Measurements from ENCODE around the gene MAGEA11.
"Not testable (repeated sequence)": the region's sequence is repeated elsewhere in the genome, so short reads cannot be mapped to it uniquely, and the experiment has no call there.

The MAGEA11 gene, protein sequence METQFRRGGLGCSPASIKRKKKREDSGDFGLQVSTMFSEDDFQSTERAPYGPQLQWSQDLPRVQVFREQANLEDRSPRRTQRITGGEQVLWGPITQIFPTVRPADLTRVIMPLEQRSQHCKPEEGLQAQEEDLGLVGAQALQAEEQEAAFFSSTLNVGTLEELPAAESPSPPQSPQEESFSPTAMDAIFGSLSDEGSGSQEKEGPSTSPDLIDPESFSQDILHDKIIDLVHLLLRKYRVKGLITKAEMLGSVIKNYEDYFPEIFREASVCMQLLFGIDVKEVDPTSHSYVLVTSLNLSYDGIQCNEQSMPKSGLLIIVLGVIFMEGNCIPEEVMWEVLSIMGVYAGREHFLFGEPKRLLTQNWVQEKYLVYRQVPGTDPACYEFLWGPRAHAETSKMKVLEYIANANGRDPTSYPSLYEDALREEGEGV

DNA sequence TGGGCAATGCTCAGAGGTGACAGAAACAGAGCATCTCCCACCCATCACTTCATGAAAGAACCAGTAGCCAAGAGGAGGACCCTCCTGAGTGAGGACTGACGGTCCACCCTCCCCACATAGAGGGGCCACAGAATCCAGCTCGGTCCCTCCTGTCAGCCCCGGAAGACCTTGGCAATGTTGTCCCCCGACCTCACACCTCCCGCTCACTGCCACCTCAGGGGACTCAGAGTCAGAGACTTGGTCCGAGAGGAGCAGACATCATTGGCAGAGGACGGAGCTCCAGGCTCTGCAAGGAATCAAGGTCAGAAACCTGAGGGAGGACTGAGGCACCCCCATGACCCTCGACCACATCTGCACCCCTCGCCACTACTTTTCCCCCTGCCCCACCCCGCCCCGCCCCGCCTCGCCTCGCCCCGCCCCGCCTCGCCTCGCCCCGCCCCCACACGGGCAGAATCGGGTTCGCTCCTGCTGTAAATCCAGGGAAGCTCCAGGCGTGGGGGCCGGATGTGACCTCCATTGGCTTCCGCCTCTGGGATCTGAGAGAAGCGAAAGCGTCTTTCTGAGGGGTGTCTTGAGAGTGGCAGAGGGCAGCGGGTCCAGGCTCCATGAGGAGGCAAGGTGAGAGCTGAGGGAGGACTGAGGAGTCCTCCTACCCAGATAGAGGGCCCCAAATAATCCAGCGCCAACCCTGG, at the start of gene MAGEA11:
Gene MAGEA11 (plus strand): TSS at position 516 of the 692 bp plus-strand sequence. CDS start 1,100 bp downstream, outside the sequence.
- DNase-seq (ENCODE audit: low read depth, low spot score) = no peak

DNA sequence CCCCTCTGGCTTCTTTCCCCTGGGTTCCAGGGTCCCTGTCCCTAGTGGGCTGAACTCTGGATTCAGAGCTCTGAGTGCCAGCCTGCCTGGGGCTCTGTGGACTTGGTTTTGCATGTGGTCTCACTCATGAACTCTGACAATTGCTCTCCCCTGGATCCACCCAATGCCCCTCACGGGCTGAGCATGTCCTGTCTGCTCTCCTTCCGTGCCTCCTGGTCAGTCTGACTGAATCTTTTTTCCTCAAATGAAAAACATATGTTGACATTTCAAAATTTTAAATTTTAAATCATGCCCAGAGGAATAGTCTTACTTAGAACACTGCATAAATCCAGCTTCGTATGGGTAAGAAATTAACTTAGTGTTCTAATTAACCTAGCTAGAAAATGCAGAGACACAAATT, 36.8 kb upstream of the MAGEA11 start:
- DNase-seq (ENCODE audit: low read depth, low spot score) = not testable (repeated sequence)

DNA sequence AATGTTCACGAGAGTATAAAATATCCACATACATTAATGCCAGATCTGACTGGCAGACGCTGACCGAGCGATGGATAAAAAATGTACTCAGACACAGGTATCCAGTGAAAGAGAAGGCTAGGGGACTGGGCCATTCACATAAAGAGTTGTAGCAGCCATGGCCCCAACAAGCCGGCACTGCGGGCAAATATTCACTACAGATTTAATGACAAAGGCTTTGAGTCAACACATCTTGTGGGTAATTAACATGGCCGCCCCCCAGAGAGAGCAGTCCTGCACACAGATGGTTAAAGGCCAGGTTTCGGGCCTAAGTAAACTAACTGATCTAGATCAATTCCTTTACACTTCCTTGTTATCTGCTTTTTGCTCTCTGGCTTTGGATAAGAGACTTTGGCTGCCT, 36.3 kb upstream of the MAGEA11 start:
- not testable (repeated sequence) for DNase-seq (ENCODE audit: low read depth, low spot score)

DNA sequence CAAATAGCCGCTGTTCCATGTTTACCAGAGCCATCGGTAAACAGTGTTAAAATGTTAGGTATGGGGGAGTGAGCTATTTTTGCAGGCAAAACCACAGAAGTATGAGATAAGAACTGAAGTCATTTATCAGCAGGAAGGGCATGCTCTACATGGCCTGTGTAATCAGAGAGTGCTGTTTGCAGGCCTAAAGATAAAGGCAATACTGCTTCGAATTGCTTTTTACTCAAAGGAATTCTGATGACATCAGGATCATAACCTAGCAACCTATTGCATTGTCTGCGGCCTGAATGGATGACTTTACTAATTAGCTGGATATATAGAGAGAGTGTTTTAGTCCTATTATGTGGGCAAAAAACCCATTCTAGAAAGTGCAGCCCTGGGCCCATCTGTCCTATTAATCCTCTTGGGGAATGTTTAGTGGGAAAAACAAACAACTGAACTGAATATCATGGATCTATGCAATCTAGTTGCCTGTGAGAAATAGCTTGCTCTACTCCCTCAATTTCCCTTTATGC, 32.6 kb upstream of the MAGEA11 start:
- DNase-seq (ENCODE audit: low read depth, low spot score) = not testable (repeated sequence)

DNA sequence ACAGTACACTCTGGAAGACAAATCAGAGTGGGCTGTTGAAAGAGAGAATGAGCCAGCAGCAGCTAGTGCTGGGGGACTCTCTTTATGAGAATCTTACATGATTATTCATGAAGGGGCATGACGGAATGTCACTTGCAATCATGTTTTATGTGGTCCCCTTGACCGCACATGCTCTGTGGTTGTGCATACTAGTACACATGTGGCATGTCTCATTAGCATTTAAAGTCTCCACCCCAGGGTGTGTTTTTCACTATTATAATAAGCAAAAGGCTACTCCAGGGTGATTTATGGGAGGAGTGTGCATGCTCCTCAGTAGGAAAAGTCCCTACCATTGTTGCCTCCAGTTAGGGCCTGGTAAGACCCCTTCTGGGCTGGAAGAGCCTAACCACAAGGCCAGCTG, 30.7 kb upstream of the MAGEA11 start:
- no peak for DNase-seq (ENCODE audit: low read depth, low spot score)

DNA sequence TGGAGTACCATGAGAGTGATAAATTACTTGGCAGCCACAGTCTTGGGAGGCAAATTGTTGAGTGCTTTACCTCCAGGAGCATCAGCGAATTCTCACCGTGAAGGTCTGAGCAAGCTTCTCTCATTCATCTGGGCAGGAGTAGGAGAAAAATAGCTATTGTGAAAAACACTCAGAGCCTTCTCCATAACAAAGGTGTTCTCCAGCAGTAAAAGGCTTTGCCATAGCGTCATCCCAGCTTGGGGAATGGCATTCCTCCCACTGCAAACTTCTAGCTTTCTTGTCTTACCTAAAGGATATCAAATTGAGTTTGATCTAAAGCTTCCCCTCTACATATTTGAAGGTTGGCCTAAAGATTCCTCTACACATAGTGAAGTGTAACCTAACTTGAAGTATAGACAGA, 29.8 kb upstream of the MAGEA11 start:
- no peak for DNase-seq (ENCODE audit: low read depth, low spot score)

DNA sequence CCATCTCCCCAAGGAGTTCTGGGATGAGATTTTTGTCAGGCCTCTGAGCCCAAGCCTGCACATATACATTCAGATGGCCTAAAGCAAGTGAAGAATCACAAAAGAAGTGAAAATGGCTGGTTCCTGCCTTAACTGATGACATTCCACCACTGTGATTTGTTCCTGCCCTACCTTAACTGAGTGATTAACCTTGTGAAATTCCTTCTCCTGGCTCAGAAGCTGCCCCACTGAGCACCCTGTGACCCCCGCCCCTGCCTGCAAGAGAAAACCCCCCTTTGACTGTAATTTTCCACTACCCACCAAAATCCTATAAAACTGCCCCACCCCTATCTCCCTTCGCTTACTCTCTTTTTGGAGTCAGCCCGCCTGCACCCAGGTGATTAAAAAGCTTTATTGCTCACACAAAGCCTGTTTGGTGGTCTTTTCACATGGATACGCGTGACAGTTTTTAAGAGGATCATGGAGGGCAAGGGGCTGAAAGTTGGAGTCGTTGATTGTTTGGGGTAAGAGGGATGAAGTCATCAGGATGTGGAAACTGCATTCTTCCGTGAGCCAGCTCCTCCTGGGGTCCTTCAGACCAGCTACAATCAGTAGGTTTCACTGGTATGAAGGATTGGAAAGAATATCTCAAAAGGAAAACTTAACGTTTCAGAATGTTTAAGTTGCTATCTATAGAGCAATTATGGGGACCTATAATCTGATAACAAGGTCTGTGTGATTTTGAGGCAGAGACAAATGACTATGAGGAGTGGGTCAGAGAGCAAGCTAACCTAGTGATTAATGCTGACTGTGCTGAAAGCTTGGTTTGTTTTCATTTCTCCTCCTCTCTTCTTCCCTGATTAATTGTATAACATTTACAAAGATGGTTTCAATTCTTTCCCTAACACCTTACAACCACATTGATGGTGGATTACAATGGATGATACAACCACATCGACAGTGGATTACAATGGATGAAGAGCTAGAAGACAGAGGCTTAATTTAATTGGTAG, 28.6 kb upstream of the MAGEA11 start:
- DNase-seq (ENCODE audit: low read depth, low spot score) = no peak

DNA sequence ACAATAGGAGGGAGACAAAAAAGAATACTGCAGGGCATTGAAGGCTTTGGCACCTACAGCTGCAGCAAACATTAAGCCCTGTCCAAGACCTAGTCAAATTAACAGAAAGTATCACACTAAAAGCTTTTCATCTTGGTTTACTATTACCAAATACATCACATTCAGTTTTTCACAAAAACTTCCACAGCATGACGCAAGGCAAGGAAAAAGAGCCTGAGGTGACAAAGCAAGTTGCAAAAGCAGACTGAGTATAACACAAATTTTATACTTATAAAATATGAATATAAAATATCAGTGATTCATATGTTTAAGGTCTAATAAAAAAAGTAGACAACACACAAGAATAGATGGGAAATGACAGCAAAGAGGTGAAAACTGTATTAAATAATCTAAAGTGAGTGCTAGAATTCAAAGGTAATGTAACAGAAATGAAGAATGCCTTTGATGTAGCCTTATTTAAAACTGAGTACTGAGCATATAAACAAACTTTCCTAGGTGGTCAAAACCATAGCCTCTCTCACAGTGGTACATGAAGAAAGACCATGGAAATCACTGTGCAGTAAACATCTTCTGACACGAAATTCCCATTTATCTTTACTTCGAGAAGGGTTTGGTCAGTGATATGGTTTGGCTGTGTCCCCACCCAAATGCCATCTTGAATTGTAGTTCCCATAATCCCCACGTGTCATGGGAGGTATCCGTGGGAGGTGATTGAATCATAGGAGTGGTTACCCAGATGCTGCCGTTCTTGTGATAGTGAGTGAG, 27.7 kb upstream of the MAGEA11 start:
- no peak for DNase-seq (ENCODE audit: low read depth, low spot score)

DNA sequence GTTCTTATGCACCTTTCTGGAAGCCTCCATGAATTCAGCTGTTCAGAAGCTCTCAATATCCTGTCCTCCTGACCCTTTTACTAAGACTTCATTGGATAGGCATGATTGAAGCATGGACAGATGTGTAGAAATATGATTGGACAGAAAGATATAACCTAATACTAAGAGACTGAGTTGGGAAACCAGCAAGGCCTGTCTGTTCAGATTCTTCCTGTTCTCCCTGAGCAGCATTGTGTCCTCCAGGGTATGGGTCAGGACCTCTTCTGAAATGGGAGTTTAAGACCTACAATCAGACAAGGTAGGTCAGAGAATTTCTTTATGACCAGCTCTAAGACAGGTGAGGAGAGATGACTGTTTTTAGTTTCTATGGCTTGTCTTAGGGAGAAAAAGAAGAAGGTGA, 23.9 kb upstream of the MAGEA11 start:
- DNase-seq (ENCODE audit: low read depth, low spot score) = no peak

DNA sequence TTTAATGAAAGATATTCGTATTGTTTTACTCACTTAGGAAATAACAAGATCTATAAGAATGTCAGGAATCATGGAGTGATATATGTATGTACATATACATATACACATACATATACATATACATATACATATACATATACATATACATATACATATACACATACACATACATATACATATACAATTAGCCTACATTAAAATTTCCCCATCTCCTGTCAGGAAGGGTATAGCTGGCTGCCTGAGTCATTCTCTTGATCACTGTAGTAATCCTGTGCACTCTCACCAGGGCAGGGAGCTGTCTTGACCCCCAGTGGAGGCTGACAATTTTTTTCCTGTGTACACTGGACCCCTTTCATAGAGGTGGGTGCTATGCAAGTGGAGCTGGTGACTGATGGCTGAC, 23.3 kb upstream of the MAGEA11 start:
- DNase-seq (ENCODE audit: low read depth, low spot score) = no peak

DNA sequence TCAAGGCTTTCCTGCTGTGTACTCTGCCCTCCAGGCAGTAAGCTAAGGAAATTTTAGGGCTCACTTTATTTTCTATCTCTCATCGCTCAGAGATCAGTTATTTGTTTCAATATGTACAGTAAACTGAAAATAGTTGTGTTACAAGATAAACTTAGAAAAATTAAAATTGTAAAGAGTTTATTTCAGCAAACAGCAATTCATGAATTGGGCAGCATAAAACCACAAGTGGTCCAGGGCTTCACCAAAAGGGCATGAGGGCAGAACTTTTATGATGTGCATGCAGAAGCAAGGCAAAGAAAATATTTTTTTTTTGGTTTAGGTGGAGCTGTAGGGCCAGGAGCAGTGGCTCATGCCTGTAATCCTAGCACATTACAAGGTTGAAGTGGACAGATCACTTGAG, 20.1 kb upstream of the MAGEA11 start:
- no peak for DNase-seq (ENCODE audit: low read depth, low spot score)

DNA sequence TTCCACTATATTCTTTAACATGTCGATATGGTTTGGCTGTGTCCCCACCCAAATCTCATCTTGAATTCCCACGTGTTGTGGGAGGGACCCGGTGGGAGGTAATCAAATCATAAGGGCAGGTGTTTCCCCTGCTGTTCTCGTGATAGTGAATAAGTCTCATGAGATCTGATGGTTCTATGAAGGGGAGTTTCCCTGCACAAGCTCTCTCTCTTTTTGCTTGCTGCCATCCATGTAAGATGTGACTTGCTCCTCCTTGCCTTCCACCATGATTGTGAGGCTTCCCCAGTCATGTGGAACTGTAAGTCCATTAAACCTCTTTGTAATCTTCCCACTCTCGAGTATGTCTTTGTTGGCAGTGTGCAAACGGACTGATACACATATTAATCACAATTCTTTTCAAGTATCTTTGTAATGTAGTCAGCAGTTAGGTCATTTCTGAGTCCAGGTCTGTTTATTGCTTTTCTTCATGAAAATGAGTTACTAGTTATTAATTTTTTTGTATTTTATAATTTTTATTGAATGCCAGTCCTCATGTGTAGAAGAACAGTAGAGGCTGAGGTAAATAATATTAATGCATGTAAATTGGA, 19.1 kb upstream of the MAGEA11 start:
- DNase-seq (ENCODE audit: low read depth, low spot score) = not testable (repeated sequence)

DNA sequence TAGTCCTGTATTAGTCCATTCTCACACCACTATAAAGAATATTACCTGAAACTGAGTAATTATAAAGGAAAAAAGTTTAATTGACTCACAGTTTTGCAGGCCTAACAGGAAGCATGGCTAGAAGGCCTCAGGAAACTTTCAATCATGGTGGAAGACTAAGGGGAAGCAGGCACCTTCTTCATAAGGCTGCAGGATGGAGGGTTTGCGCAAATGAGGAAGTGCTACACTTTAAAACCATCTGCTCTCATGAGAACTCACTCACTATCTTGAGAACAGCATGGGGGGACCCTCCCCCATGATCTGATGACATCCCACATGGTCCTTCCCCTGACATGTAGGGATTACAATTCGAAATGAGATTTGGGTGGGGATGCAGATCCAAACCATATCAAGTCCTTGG, 12.1 kb upstream of the MAGEA11 start:
- no peak for DNase-seq (ENCODE audit: low read depth, low spot score)

DNA sequence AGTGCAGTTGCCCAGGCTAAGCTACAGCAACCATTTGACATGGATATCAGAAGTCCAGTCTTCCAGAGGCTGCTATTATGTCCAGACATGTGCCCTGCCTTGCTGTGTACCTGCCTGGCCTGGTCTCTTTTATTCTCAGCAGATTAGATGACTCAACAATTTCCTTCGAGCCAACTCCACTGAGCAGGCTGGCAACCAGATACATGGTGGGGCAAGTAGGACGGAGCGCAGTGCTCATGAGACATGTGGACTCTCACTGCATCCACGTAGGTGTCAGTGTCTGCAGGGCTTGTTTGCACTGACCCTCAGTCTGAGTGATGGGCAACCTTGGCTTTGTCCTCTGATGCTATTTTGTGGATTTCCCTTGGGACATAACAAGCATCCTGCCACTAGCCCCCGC, 7.2 kb upstream of the MAGEA11 start:
- DNase-seq (ENCODE audit: low read depth, low spot score) = no peak

DNA sequence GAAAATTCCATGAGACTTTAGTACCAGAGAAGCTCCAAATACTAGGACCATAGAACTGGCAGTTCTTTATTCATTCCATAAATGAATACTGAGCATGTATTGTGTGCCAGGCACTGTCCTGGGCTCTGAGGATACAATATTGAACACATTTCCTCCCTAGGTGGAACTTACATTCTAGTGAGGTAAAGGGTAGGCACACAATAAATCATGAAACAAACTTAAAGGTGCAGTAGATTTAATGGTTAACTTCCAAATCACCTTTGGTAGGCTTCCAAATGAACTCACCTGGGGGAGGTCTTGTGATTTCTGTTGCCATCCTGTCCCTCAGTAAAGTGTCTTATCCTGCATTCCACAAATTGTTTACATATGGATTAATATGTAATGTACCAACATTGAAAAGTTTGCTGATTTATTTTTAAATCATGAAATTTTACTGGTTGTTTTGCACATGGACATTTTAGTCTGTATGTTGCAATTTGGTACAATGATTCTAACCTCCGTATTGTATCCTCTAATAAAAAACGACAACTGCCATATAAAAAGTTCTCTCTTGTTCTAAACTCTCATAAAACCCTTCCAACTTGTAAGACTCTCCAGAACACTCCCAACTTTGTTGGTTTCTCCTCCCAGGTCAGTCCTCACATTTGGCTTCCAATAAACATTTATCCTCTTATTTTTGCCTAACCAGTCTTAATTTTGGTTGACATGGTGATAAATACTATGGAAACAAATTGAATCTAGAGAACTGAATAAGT, 4.5 kb upstream of the MAGEA11 start:
- no peak for DNase-seq (ENCODE audit: low read depth, low spot score)

DNA sequence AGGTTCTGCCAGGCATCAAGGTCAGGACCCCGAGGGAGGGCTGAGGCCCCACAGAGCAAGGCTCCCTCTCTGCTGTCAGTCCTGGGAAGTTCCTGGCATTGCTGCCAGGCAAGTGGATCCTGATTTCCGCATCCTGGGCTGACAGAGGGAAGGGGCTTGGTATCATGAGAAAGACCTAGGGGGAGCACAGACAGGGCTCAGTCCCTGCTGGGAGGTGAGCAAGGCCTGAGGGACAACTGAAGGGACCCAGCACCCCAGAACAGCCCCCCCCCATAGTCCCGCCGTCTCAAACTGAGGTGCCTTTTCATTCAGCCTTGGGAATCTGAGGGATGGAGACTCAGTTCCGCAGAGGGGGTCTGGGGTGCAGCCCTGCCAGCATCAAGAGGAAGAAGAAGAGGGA, 971 bp downstream of the MAGEA11 start:
- DNase-seq (ENCODE audit: low read depth, low spot score) = no peak

DNA sequence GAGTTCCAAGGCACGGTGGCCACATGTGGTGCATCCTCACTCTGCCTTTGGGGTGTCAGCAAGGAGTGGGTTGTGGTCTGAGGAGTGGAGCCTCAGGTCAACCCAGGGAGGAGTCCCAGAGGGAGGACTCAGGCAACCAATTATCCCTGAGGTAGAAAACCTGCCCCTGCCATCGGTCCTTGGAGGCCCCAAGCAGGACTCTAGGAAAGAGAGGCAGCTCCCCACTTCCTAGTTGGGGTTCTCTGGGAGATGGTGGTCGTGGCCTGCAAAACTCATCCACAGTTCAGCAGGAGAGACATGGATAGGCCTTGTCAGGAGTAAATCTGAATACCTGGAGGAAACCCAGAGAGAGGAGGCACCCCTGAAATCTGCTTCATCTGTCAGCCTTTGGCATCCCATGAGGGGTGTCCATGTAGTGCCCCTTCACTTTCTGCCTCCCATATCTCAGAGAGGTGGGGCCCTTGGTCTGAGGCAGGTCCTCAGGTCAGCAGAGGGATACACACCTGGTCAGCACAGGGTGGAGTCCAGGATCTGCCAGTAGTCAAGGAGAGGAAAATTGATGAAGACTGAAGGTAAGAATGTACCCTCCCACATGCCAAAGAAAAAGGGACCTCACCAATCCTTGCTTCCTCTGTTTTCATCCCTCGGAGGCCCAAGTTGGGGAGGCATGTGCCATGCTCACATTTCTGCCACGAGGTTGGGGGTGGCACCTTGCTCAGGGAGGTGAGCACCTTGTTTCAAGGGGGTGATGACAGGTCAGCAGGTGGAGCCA, 1.6 kb downstream of the MAGEA11 start:
- no peak for DNase-seq (ENCODE audit: low read depth, low spot score)

DNA sequence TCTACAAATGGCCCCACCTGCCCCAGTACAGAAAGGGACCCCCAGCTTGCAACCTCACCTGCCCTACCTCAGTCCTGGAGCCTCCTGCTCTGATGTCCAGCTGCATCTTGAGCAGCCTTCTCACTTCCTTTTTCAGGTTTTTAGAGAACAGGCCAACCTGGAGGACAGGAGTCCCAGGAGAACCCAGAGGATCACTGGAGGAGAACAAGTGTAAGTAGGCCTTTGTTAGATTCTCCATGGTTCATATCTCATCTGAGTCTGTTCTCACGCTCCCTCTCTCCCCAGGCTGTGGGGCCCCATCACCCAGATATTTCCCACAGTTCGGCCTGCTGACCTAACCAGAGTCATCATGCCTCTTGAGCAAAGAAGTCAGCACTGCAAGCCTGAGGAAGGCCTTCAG, 3.6 kb downstream of the MAGEA11 start:
- DNase-seq (ENCODE audit: low read depth, low spot score) = no peak

DNA sequence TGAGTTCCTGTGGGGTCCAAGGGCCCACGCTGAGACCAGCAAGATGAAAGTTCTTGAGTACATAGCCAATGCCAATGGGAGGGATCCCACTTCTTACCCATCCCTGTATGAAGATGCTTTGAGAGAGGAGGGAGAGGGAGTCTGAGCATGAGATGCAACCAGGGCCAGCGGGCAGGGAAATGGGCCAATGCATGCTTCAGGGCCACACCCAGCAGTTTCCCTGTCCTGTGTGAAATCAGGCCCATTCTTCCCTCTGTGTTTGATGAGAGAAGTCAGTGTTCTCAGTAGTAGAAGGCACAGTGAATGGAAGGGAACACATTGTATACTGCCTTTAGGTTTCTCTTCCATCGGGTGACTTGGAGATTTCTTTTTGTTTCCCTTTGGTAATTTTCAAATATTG, 4.8 kb downstream of the MAGEA11 start:
- no peak for DNase-seq (ENCODE audit: low read depth, low spot score)
